ENCODE measurements around the gene TMOD1. TPM values are rescaled to one million over a fixed set of nuclear protein-coding genes. Genes with fewer than 3 reads are reported as not detected.

TMOD1 gene
- total and polyA plus RNA-seq, 2 of the 8 experiments (the other 6 are each of a cell fraction or from before 2014, with no cell fraction given): 0.17 to 0.88 TPM

DNA sequence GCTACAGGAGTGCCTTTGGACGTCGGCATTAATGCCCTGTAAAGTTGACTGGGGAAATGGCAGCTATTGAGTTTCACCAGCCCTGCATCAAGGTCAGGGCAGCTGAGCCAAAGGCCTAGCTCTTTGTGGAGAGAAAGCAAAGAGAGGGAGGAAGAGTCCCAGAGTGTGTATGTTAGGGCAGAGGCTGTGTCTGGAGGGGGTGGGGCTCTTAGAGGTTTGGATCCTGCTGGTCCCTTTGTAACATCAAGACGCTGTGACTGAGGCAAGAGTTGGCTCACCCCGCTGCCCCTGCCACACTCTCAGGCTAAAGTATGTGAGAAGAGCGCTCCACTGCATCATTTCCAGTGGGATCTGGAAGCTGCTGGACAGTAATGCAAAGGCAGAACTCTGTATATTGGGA is 34.3 kb downstream of the TMOD1 start:
- no peak overlapping the region for H3K56ac ChIP-seq (replicated peaks; ENCODE audit: insufficient read length, low read depth, low read length)
- TF ChIP-seq CEBPB (IDR thresholded peaks at IDR 0.05; ENCODE audit: low read depth, low read length) (no peak), HDAC6 (IDR thresholded peaks at IDR 0.05; ENCODE audit: low read depth, low read length) (no peak)
- H3K18ac ChIP-seq (ENCODE audit: extremely low read depth, low read length): no peak overlapping the region
- H3K27ac ChIP-seq (ENCODE audit: low read depth, low read length): no peak overlapping the region
- no peak overlapping the region for H2BK12ac ChIP-seq (ENCODE audit: low read depth, low read length)
- no peak overlapping the region for H2BK5ac ChIP-seq (ENCODE audit: low read depth, low read length)
- no peak overlapping the region for H2BK20ac ChIP-seq (ENCODE audit: low read length)
- no peak overlapping the region for H3K14ac ChIP-seq (ENCODE audit: insufficient read length)
- peaks cover 0 to 2% (median 0%) of the 10 kb centered on the region in 4 experiments; a peak in 1 of 7 replicates for H3K27me3 ChIP-seq (replicated peaks in 1 of 4; ENCODE audit: control insufficient read depth in 3 of 4, extremely low read depth in 1 of 4, insufficient read depth in 3 of 4, low read length in 3 of 4)
- no peak overlapping the region for H2BK120ac ChIP-seq (replicated peaks; ENCODE audit: low read depth, low read length)
- H3K4me3 ChIP-seq (ENCODE audit: extremely low read depth in 1 of 4, insufficient read depth in 2 of 4, low read depth in 3 of 4, low read length in 4 of 4): no peak overlapping the region
- H4K20me1 ChIP-seq (replicated peaks in 1 of 2; ENCODE audit: control insufficient read depth in 1 of 2, insufficient read depth in 2 of 2, low read length in 2 of 2): no peaks in the 10 kb centered on the region
- ChIA-PET CTCF (ENCODE audit: partially characterized antibody) (interaction anchor here (1.6 to 1.7 kb wide), 2 partner anchors 63 to 66 kb away, joined by 4 to 6 read pairs; no protein-coding TSS in a partner anchor), POLR2A (ENCODE audit: partially characterized antibody) (no interaction called here)
- no peak overlapping the region for H3K9ac ChIP-seq (replicated peaks in 1 of 4; ENCODE audit: extremely low read depth in 1 of 4, low read depth in 3 of 4, low read length in 3 of 4)
- no peaks in the 10 kb centered on the region for H3K79me2 ChIP-seq (ENCODE audit: control insufficient read depth in 1 of 2, insufficient read depth in 2 of 2, low read length in 2 of 2)
- H3K23ac ChIP-seq (ENCODE audit: insufficient read length): no peak overlapping the region
- no peak overlapping the region for H2AK5ac ChIP-seq (ENCODE audit: low read depth, low read length)
- no peak overlapping the region for H2AFZ ChIP-seq (ENCODE audit: low read length)
- H3K4me2 ChIP-seq (ENCODE audit: insufficient read depth in 1 of 2, low read depth in 2 of 2, low read length in 2 of 2): no peak overlapping the region; a peak in 1 of 4 replicates
- H4K5ac ChIP-seq (ENCODE audit: insufficient read length, low read depth, low read length): no peak overlapping the region
- H3K4me1 ChIP-seq (replicated peaks in 1 of 4; ENCODE audit: control insufficient read depth in 3 of 4, insufficient read depth in 4 of 4, low read length in 3 of 4): peaks cover 0 to 2% (median 0%) of the 10 kb centered on the region in 4 experiments; a peak in 1 of 7 replicates
- H3K36me3 ChIP-seq (ENCODE audit: control insufficient read depth in 2 of 4, insufficient read depth in 4 of 4, low read length in 3 of 4): no peaks in the 10 kb centered on the region
- H4K8ac ChIP-seq (ENCODE audit: extremely low read depth, insufficient read depth, low read length): no peak overlapping the region
- H3K23me2 ChIP-seq (ENCODE audit: low read depth, low read length): no peaks in the 10 kb centered on the region
- FAIRE-seq (no peak), DNase-seq (ENCODE audit: low read depth in 1 of 2, low spot score in 2 of 2) (no peak)
- no peak overlapping the region for H4K91ac ChIP-seq (replicated peaks; ENCODE audit: insufficient read length, low read length)
- H3K79me1 ChIP-seq (ENCODE audit: low read depth, low read length): no peaks in the 10 kb centered on the region
- WGBS, 2 experiments (ENCODE audit: extremely low coverage in 1 of 2, insufficient coverage in 1 of 2, insufficient read length in 1 of 2, insufficient replicate concordance in 2 of 2, low coverage in 1 of 2, low lambda C conversion rate in 2 of 2, missing lambda C conversion rate in 1 of 2): 92% methylated on average over 5 of the region's 5 CpGs; no CpG with 5 or more reads in 1 of the 2 experiments
- no peak overlapping the region for H3K4ac ChIP-seq (replicated peaks; ENCODE audit: insufficient read length, low read depth, low read length)
- no peaks in the 10 kb centered on the region for H3K9me3 ChIP-seq (ENCODE audit: insufficient read depth in 2 of 2, low read depth in 1 of 2, low read length in 1 of 2)
- H2BK15ac ChIP-seq (ENCODE audit: low read length): no peak overlapping the region

Data from H1 (cell line).